Left hindlimb (tissue), 1 donor: ENCODE data around the gene STMP1.
"Not testable (repeated sequence)": the region's sequence is repeated elsewhere in the genome, so short reads cannot be mapped to it uniquely, and the experiment has no call there.

Source experiments
- DNase-seq: peaks from one replicate; pipeline ENCODE4 v3.0.0-alpha.2; 2018

The STMP1 gene

DNA sequence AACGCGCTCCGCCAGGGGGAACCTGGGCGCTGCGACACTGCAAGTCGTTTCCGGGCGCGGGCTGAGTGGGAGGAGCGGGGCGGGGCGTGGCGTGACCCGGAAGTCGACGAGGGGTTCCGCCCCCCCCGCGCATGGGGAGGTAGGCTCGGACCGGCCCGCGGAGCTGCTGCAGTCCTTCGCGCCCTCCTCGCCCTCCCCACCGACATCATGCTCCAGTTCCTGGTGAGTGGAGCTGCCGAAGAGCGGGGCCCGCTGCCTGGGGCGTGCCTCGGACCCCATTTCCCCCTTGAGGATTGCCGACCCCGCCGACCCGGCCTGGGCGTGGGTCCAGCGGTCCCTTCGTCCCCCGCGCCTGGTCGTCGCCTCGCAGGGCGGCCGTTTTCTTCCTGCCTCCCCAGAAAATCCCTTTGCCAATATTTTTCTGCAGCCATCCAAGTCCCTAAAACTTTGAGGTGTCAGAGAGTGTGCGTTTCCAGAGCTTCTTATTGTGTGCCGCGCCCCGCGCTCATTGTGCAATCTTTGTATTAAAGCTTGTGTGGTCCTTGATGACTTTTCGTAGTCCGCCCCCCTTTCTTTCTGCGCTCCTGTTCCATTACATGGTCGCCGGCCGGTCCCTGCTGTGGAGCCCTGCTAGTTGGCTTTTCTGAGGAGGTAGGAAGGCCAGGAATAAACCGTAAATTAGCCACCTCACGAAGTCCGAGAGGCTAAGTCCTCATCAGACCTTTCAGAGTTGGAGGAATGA is at the start of gene STMP1:
Gene STMP1 (plus strand): TSS at position 142 of the 742 bp plus-strand sequence.
- peak; percentile 97 for DNase-seq

DNA sequence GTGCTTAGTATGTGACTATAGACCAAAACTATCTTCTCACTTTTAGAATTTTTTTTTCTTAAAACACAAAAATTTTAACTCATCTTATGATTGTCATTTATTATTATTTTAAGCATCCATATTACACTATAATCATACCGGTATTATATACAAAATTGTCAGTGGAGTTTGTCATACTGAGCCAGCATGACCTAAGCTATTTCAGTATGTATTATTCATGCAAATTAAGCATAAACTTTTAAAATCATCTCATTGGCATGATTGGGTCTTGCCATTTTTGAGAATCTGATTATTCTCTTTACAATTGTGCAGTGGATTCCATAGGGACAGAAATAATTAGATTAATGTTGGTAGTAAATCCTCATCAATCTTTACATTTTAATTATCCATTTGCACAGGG is 46.2 kb upstream of the STMP1 start:
- DNase-seq = no peak

DNA sequence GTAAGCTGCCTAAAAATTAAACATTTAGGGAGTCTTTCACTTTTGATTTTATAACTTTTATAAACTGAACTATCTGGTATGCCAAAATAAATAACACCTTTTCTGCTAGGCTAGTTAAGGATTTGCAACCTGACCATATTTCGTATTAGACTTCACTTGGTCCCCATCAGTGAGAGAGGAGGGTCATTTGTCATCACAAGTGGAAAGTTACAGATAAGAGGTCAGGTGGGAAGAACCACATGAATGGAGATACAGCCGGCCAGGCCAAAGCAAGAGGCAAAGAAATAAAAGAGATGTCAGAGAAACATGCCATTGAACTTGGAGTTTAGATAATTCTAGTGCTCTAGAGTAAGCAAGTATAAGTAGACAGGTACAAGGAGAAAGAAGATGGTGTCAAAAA is 44.5 kb upstream of the STMP1 start:
- no peak for DNase-seq

DNA sequence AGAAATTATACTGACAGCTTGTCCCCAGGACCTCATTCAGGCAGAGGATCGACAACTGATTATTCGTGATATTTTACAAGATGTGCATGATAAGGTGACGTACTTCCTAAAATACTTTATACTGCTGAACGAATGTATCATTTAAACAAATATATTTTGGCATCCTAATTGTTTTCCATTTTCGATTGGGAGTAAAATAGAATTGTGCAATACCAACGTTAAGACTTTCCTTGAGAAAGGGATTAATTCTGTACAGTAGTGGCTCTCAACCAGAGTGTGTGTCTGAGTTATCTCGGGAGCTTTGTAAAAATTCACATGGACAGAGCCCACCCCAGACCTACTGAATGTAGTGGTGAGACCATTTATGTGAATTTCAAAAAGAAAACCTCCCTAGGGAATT is 43.8 kb upstream of the STMP1 start:
- no peak for DNase-seq

DNA sequence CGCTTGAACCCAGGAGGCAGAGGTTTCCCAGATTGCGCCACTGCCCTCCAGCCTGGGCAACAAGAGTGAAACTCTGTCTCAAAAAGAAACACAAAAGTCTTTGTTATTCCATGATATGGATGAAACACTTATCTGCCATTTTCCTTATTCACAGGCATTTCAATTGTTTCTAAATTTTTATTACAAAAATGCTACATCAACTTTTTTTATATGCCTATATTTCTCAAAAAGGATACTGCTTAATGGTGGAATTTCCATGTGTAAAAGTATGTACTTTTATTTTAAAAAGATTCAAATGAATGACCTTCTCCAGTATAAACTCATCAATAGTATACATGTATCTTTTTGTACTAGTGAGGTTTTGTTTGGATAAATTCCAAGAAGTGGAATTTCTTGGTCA is 41.9 kb upstream of the STMP1 start:
- DNase-seq = no peak

DNA sequence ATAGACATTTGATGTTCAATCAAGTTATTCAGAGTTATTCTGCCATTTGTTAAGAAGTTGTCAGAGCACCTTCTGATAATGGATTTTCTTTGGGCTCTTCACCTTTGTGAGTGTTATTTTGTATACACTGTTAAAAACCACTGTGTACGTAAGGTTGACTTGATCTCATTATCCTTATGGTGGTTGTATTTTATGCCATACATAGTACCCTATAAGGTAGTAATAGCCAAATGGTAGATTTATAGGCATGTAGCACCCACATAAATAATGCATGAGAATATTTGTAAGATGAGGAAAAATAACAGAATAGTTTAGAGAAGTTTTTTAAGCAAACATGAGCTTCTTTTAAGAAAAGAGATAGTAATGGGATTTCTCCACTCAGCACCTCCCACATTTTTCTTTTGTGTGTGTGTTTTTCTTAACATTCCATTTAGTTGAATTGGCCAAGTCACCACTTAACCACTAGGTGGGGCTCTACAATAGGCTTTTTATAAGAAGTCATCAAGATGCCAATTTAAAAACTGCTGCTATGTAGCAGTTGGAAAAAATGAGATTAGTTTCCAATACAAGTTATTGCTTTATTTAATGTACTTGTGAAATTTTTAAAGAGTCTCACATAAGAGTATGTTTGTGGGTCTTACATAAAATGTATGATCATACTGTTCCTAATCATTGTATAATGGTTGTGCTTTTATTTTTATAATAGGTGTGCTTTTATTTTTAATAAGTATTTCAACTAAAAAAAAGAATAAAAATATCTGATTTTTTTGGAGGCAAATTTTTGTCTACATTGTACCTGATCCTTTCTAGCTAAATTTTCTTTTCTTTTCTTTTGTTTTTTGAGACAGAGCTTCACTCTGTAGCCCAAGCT is 41.1 kb upstream of the STMP1 start:
- DNase-seq = no peak

DNA sequence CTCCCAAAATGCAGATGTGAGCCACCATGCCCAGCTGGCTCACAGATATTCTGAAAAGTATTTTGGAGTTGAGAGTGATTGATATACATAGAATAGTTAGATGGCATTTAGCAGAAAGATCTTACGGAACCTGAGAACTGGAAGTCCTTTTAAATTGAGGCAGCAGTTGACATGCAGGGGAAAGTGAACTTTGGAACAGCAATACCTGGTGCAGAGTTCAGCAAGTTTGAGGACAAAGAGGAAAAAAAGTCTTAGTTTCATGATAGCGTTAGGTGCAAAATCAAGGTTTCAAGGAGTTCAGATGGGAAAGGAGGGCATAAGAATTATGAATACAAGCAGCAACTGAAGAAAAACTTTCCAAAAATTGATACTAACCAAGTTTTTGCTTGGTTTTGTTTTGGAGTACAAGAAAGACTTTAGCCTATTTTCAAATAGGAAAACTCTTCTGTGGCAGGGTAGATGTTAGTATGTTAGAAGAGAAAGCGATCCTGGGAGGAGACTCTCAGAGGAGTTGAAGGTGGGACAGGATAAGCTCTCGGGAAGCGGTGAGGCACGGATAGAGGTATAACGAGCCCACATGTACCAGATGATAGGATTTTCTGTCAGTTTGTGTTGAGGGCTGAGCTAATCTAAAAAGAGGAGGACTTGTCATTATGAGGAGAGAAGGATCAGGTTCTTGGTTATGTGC is 28.0 kb upstream of the STMP1 start:
- no peak for DNase-seq

DNA sequence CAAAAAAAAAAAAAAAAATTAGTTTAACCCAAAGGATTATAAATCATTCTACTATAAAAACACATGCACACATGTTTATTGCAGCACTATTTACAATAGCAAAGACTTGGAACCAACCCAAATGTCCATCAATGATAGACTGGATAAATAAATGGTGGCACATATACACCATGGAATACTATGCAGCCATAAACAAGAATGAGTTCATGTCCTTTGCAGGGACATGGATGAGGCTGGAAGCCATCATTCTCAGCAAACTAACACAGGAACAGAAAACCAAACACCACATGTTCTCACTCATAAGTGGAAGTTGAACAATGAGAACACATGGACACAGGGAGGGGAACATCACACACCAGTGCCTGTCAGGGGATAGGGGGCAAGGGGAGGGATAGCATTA is 22.6 kb upstream of the STMP1 start:
- not testable (repeated sequence) for DNase-seq

DNA sequence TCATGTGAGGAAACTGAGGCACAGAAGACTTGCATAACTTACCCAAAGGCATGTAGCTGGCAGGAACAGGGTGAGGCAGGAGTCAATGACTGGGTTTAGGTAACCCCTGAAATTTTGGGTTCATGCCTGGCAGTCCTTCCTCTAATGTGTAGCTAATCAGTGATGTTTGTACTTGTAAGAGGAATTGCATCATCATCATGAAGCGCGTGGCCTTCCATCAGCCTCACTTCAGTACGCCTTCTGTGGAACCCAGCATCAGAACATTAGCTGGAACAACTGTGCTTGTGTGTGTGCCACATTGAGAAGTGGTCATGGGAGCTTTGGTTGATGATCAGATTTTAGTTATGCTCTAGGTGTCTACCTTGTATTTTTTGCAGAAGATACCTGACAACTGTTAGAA is 18.2 kb upstream of the STMP1 start:
- no peak for DNase-seq

DNA sequence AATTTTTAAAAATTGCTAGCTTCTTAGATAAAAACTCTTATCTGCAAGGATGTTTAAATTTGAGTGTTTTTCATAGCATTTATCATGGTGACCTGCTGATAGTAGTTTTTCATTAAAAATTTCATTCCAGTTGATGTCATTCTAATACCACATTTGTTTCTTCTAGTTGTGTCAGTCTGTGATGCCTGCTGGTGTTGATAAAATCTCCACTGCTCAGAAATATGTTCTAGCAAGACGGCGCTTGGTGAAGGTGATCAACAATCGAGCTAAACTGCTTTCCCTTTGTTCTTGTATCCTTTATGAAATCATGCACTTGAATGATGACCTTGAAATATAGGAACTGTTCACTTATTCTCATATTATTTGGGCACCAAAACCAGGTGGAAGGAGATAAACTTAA is 17.6 kb upstream of the STMP1 start:
- DNase-seq = no peak

DNA sequence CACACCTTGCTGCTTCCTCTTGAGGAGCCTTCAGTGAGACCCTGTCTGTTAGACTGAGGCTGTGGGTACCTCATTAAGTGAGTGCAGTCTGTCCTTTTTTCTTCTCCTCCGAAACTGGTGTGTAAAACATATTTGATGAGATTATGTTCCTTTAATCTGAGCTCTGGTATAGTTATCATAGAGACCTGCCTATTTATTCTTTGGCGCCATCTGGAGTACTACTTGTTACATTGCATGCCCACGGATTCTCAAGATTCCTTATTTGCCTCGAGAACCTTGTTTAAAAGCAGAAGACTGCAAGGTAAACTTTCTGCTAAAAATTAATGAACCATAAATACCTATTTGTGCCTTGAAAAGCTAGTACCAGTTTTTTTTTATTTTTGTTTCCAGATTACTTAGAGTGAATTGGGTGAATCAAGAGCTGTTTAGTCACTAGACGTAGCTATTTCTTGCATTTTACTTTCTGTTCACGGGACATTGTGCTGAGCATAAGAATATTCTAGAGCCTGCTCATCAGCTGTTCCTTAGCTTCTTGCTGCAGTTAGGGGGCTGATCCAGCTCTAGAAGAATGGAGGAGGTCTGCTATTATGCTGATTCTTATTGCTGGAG is 16.9 kb upstream of the STMP1 start:
- DNase-seq = no peak

DNA sequence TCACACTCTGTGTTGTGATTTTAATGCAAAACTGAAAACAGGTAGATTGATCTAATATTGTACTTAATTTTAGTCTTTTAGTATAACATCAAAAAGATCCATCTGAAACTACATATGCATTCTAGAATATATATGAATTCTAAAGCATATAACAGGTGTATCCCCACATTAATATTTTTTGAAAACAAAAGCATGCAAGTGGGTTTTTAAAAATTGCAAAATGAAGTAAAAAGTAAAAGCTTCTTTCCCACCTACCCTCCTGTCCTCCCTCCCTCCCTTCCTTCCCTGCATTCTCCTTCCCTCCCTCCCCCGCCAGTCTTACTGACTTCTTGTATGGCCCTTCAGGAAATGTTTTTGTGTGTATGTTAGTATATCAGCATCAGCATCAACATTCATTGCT is 14.6 kb upstream of the STMP1 start:
- DNase-seq = no peak

DNA sequence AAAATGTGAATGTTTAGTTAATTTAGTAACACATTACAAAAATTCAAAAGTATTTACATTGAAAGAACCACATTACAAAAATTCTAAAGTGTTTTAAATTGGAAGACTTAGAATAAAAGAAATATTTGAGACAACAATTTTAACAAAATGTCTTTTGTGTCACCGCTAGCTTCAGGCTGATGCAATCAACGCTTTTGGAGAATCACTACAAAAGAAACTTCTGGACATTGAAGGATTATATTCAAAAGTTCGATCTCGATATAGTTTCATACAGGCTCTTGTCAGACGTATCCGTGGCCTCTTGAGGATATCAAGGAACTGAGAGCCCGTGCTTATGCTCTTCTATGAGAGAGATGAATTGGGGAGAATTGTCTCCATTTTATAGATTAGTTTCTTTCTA is 14.1 kb upstream of the STMP1 start:
- no peak for DNase-seq

DNA sequence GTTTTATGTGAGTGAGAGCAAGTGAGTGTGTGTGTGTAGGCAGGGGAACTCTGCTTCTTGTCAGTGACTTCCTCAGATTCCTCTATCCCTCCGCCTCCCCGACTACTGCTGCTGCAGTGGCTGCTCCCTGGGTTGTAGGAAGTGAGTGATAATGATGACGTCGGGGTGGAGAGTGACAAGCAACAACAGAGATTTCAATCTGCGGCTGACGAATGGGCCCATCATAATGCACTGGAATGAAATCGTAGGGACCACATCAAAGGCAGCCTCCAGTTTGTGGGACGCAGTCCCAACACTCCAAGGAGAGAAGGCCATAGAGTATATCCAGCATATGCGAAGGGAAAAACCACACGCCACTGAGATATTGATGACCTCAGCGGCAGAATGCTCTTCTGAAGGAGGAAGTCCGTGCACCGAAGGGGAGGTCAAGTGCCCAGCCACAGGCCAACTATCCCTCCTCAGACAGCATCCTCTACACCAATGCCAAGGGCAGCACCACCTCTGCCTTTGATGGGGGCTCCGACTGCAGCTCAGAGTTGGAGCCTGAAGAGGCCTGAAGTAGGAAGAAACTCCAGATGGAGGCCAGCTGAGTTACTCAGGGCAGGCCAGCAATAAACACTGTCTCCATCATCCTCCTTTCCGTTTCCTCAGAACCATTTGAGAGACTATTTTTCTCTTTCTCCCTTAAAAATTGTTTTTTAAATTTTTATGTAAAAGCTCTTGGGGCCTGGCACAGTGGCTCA is 11.3 kb upstream of the STMP1 start:
- no peak for DNase-seq

DNA sequence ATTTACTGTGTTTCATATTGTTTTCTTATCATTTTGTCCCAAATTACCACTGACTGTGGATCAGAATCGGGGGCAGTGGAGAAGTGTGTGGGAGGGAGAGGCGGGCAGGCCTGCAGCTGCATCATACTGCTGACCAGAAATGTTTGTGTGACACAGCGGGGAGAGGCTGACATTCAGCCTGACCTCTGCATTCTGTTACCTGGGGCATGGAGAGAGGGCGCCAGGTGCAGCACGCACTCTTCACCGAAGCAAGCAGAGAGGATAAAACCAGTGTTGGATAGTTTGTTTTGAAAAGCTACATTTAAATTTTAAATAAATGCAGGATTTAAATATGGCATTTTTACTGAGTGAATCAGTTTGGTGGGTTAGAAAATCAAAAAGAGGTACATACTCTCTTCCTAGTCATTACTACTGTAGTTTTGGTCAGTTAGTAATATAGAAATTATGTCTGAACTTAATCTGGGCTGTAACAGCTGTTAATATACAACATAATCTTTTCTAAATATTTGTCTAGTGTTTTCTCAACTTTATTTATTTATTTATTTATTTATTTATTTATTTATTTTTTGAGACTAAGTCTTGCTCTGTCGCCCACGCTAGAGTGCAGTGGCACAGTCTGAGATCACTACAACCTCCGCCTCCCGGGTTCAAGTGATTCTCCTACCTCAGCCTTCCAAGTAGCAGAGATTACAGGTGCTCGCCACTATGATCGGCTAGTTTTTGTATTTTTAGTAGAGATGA is 8.8 kb upstream of the STMP1 start:
- DNase-seq = no peak

DNA sequence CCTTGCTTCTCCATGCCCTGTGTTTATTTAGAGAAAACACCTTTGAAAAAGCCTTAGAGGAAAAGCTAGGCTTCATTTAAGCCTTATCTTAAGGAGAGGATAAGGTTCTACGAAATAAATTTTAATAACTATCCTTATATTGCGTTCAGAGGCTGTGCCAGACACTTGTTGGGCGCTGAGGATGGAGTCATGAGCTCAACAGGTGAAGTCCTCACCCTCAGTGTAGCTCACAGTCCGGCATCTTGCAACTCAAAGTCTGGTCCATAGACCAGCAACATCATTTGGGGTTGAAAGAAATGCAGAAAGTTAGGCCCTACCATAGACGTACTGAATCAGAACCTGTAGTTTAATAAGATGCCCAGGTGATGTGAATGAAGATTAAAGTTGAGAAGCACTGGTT is 3.8 kb upstream of the STMP1 start:
- no peak for DNase-seq

DNA sequence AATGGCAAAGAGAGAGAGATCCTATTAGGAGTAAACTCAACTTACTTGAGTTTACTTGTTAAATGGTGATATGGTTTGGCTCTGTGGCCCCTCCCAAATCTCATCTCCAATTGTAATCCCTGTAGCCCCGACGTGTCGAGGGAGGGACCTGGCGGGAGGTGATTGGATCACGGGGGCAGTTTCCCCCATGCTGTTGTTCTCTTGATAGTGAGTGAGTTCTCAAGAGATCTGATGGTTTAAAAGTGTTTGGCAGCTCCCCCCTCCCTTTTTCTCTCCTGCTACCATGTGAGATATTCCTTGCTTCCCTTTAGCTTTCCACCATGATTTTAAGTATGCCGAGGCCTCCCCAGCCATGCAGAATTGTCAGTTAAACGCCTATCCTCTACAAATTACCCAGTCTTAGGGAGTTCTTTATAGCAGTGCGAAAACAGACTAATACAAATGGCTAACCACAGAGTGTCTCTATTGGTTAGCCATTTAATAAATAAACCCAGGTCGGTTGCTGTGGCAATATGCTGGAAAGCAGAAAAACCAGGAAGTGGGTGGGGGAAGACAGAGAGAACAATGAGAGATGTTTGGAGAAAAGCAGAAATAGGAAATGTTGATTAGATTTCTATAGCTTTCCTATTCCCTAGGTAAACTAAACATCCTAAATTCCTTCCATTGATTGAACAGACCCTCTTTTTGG is 3.0 kb upstream of the STMP1 start:
- DNase-seq = no peak

DNA sequence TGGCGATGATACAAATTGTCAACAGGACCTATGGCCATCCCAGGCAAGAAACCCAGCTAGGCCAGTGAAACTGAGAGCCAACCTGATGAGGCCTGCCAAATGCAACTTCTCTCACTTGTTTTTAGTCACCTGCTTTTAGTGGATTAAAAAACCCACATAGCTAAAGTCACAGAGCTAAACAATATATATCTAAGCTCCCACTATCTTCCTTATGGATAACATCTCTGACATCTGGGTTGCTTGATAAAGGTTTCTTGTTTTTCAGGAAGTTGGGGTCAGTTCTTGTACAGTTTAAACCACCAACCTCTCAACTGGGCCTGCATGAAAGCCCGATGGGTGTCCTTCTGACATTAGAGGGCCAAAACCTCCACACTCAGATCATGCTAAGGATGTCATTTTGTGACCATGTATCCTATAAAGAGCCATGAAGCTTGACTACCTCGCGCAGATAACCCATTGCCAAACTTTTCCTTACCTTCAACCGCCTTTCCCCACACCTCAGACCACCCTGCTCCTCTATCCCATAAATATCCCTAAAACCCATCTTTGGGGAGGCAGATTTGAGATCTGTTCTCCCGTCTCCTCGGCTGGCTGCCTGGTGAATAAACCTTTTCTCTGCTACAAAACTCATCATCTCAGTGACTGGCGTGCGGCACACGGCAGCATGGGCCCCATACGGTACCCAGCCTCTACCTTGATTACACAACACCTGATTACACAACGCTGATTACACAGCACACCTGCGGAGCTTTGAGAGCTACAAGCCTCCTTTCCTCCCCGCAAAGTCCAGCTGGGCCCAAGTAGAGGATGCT is 797 bp upstream of the STMP1 start:
- DNase-seq = no peak

DNA sequence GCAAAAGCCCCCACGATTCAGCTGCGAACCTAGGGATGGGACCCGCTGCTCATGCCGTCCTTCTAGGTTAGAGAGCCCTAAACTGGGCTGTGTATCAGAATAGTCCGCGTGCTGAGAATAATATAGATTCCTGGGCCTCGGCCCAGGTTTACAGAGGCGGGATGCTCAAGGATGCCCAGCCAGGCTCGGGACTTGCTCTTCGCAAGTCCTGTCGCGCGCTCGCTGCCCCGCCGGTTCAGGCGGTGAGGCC is 266 bp upstream of the STMP1 start:
- no peak for DNase-seq

DNA sequence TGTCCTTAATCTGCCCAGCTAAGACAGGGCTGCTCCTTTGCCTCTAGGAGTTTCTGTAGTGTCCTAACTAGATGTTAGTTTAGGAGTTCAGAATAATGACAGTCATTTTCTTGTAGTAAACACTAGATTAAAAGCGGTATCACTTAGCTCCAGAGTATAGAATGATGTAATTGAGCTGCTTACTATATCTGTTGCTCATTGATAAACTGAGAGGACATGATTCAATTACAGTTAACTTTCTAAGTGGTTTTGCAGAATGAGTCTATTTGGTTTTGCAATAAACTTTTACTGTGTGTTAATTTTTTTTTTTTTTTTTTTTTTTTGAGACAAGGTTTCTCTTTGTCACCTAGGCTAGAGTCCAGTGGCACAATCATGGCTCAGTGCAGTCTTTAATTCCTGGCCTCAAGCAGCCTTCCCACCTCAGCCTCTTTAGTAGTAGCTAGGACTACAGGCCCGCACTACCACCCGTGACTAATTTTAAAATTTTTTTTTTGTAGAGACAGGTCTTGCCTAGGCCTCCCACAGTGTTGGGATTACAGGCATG is 1.8 kb downstream of the STMP1 start:
- no peak for DNase-seq
